MM.1S (cell line): Measurements from ENCODE around the gene TEK.

Experiments used
- DNase-seq: peaks from one replicate; pipeline ENCODE4 v3.0.0-alpha.2; 2015
- H2AFZ ChIP-seq: fragments of 300-600 bp; sonication (generic); 2 replicates; pipeline ENCODE4 v1.6.0; 2016; ENCODE audit warnings: antibody characterized with exemption, low read length
- H3F3A ChIP-seq: fragments of 300-600 bp; sonication (generic); 2 replicates; pipeline ENCODE4 v1.6.1; 2016; ENCODE audit warnings: mild to moderate bottlenecking, antibody characterized with exemption, low read length, moderate library complexity, mixed read lengths; ENCODE audit not compliant: insufficient read depth
- H3K27ac ChIP-seq: fragments of 300-600 bp; sonication (generic); 2 replicates; pipeline ENCODE4 v1.5.1; 2016; ENCODE audit warnings: mild to moderate bottlenecking, low read length
- H3K27me3 ChIP-seq: fragments of 300-600 bp; sonication (generic); replicated peaks from 2 replicates; pipeline ENCODE4 v1.6.0; 2016; ENCODE audit warnings: low read length; ENCODE audit not compliant: insufficient read depth
- H3K36me3 ChIP-seq: fragments of 300-600 bp; sonication (generic); replicated peaks from 2 replicates; pipeline ENCODE4 v1.6.1; 2016; ENCODE audit warnings: mild to moderate bottlenecking, low read length, mixed read lengths; ENCODE audit not compliant: insufficient read depth
- H3K4me1 ChIP-seq: fragments of 300-600 bp; sonication (generic); 2 replicates; pipeline ENCODE4 v1.6.1; 2016; ENCODE audit warnings: low read length, mixed read lengths
- H3K4me2 ChIP-seq: fragments of 300-600 bp; sonication (generic); 2 replicates; pipeline ENCODE4 v1.6.0; 2016; ENCODE audit warnings: low read depth, low read length
- H3K4me3 ChIP-seq: fragments of 300-600 bp; sonication (generic); 2 replicates; pipeline ENCODE4 v1.5.1; 2016; ENCODE audit warnings: low read length, mixed read lengths
- H3K79me2 ChIP-seq: fragments of 300-600 bp; sonication (generic); 2 replicates; pipeline ENCODE4 v1.6.1; 2016; ENCODE audit warnings: mixed run types, low read length, mixed read lengths
- H3K9ac ChIP-seq: fragments of 300-600 bp; sonication (generic); 2 replicates; pipeline ENCODE4 v1.6.1; 2016; ENCODE audit warnings: low read length, mixed read lengths
- H3K9me2 ChIP-seq: fragments of 300-600 bp; sonication (generic); replicated peaks from 2 replicates; pipeline ENCODE4 v1.6.1; 2016; ENCODE audit warnings: mild to moderate bottlenecking, low read length, mixed read lengths; ENCODE audit not compliant: insufficient read depth
- H3K9me3 ChIP-seq: fragments of 300-600 bp; sonication (generic); replicated peaks from 2 replicates; pipeline ENCODE4 v1.6.1; 2016; ENCODE audit warnings: mild to moderate bottlenecking, low read length, mixed read lengths; ENCODE audit not compliant: insufficient read depth
- H4K20me1 ChIP-seq: fragments of 300-600 bp; sonication (generic); 2 replicates; pipeline ENCODE4 v1.6.1; 2016; ENCODE audit warnings: mild to moderate bottlenecking, low read length, moderate library complexity, mixed read lengths; ENCODE audit not compliant: insufficient read depth
- CTCF ChIP-seq: fragments of 300-600 bp; sonication (generic); IDR thresholded peaks from 2 replicates; pipeline ENCODE4 v1.5.1; 2016; ENCODE audit warnings: antibody characterized with exemption, low read length, mixed read lengths
- EZH2 ChIP-seq: fragments of 300-600 bp; sonication (generic); optimal IDR thresholded peaks from 2 replicates; pipeline ENCODE3; 2017; ENCODE audit warnings: low read depth, mild to moderate bottlenecking, antibody characterized with exemption, low read length, mixed read lengths
- EZH2phosphoT487 ChIP-seq: fragments of 300-600 bp; sonication (generic); IDR thresholded peaks from 2 replicates; pipeline ENCODE4 v1.6.1; 2018; ENCODE audit warnings: antibody characterized with exemption, low read length

TEK gene

DNA sequence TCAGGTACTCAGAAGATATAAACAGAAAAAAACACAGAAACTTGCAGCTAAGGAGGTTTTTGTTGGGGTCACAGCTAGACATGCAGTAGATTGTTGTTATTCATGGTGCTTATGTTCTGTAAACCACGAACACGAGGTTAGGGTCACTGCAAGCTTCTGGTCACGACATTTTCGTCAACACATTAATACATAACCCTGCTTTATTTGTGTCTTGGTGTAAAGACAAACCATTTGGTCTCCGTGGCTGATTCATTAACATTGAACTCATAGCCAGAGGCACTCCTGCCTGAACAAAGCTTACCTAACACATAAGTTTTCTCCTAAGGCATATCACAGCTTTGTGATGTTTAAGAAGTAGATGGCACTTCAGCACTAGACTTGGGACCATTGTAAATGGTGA is 16.9 kb downstream of the TEK start:
- no peak overlapping the region for H3K4me3 ChIP-seq

GRCh38 chr9:27126670-27127069 is 17.6 kb downstream of the TEK start:
- H3K9ac ChIP-seq = no peak overlapping the region
- no peaks in the 10 kb centered on the region for H3K9me3 ChIP-seq
- no peak for DNase-seq
- H3K27ac ChIP-seq = no peak overlapping the region
- H3K27me3 ChIP-seq = no peaks in the 10 kb centered on the region
- no peaks in the 10 kb centered on the region for H3K4me1 ChIP-seq
- TF ChIP-seq EZH2phosphoT487 (no peak), EZH2 (no peak), CTCF (no peak)
- no peaks in the 10 kb centered on the region for H4K20me1 ChIP-seq
- H2AFZ ChIP-seq = no peak overlapping the region
- no peaks in the 10 kb centered on the region for H3F3A ChIP-seq
- no peak overlapping the region for H3K4me3 ChIP-seq
- no peaks in the 10 kb centered on the region for H3K36me3 ChIP-seq
- no peaks in the 10 kb centered on the region for H3K79me2 ChIP-seq
- no peak overlapping the region for H3K4me2 ChIP-seq
- no peaks in the 10 kb centered on the region for H3K9me2 ChIP-seq

More for the DNA sequence above, 16.9 kb downstream of the TEK start:
- no peak for DNase-seq
- Histone ChIP-seq H3K27me3 (no peaks in the 10 kb centered on the region), H3K36me3 (no peaks in the 10 kb centered on the region), H3K9ac (no peak overlapping the region), H3K4me2 (no peak overlapping the region), H3K4me1 (no peaks in the 10 kb centered on the region), H4K20me1 (no peaks in the 10 kb centered on the region), H3K27ac (no peak overlapping the region), H3F3A (no peaks in the 10 kb centered on the region), H3K79me2 (no peaks in the 10 kb centered on the region), H2AFZ (no peak overlapping the region), H3K9me3 (no peaks in the 10 kb centered on the region), H3K9me2 (no peaks in the 10 kb centered on the region)
- TF ChIP-seq EZH2 (no peak), EZH2phosphoT487 (no peak), CTCF (no peak)

GRCh38 chr9:27129221-27129620 is 20.2 kb downstream of the TEK start:
- Histone ChIP-seq H3K4me3 (no peak overlapping the region), H3K79me2 (no peaks in the 10 kb centered on the region), H3K27me3 (no peaks in the 10 kb centered on the region), H3K9me2 (no peaks in the 10 kb centered on the region), H4K20me1 (no peaks in the 10 kb centered on the region), H3K4me1 (no peaks in the 10 kb centered on the region), H2AFZ (no peak overlapping the region), H3K9ac (no peak overlapping the region), H3K4me2 (no peak overlapping the region), H3K9me3 (no peaks in the 10 kb centered on the region), H3K36me3 (no peaks in the 10 kb centered on the region), H3F3A (no peaks in the 10 kb centered on the region), H3K27ac (no peak overlapping the region)
- no peak for TF ChIP-seq CTCF
- no peak for TF ChIP-seq EZH2phosphoT487
- TF ChIP-seq EZH2 = no peak
- DNase-seq = no peak

DNA sequence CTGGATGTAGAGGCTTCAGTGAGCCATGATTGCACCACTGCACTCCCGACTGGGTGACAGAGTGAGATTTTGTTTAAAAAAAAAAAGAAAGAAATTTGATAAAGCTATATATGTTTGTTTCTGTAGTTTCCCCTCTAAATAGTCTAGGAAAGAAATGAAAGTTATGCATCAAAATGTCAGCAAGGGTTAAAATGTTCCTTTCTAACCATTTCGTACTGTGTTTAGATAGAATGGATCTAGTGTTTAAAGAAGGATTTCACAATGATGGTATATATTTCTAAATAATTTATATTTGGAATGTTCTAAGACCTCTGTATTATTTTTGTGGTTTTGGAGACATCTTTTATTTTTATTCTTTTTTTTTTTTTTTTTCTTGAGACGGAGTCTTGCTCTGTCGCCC is 22.7 kb downstream of the TEK start:
- no peaks in the 10 kb centered on the region for H4K20me1 ChIP-seq
- no peak overlapping the region for H3K27ac ChIP-seq
- TF ChIP-seq CTCF (no peak), EZH2 (no peak), EZH2phosphoT487 (no peak)
- no peak overlapping the region for H3K4me2 ChIP-seq
- no peaks in the 10 kb centered on the region for H3K4me1 ChIP-seq
- no peaks in the 10 kb centered on the region for H3F3A ChIP-seq
- no peaks in the 10 kb centered on the region for H3K79me2 ChIP-seq
- H3K4me3 ChIP-seq = no peak overlapping the region
- no peaks in the 10 kb centered on the region for H3K9me3 ChIP-seq
- no peaks in the 10 kb centered on the region for H3K36me3 ChIP-seq
- no peak for DNase-seq
- H3K9ac ChIP-seq = no peak overlapping the region
- H3K27me3 ChIP-seq = no peaks in the 10 kb centered on the region
- H2AFZ ChIP-seq = no peak overlapping the region
- no peaks in the 10 kb centered on the region for H3K9me2 ChIP-seq
